Activated CD8-positive, alpha-beta memory T cell treated with anti-CD3 and anti-CD28 coated beads, Interleukin-2, amount 10 ng/mL, durations not matched to agents 7 days and 5 days (primary cell): ENCODE results near the gene TMEM204. TPM values are rescaled to one million over a fixed set of nuclear protein-coding genes. Genes with fewer than 3 reads are reported as not detected.

Experiments
- ATAC-seq: fragments of 150-1000 bp; cut with Tn5 transposase; one replicate; pipeline ENCODE4 v1.10.0; 2021; ENCODE audit warnings: moderate library complexity
- CTCF ChIA-PET: fragments of 350-600 bp; sonication (Branson Sonifier 250); formaldehyde crosslinking; loops from one replicate; lab custom pipeline; 2021; ENCODE audit warnings: antibody characterized with exemption; lab: Charles Lee
- DNase-seq: peaks from one replicate; pipeline ENCODE4 v3.0.0-alpha.2; 2020
- H3K27ac Mint-ChIP-seq: one replicate; pipeline ENCODE4 v1.8.0; 2021; ENCODE audit warnings: mild to moderate bottlenecking, mixed read lengths
- H3K27me3 Mint-ChIP-seq: one replicate; pipeline ENCODE4 v1.8.0; 2021; ENCODE audit warnings: mixed read lengths
- H3K36me3 Mint-ChIP-seq: one replicate; pipeline ENCODE4 v1.8.0; 2021; ENCODE audit warnings: mild to moderate bottlenecking, mixed read lengths
- H3K4me1 Mint-ChIP-seq: one replicate; pipeline ENCODE4 v1.8.0; 2021; ENCODE audit warnings: mixed read lengths
- H3K4me3 Mint-ChIP-seq: one replicate; pipeline ENCODE4 v1.8.0; 2021; ENCODE audit warnings: mild to moderate bottlenecking, moderate library complexity, mixed read lengths
- H3K9me3 Mint-ChIP-seq: one replicate; pipeline ENCODE4 v1.8.0; 2022; ENCODE audit warnings: low read depth, mixed read lengths
- total RNA-seq, 2 experiments: library from RNA; stranded (reverse); gene quantifications; one replicate each; pipeline ENCODE4 v1.2.3, GENCODE V29; 2021

The TMEM204 gene
- total RNA-seq, 2 experiments from 2014 or later, result 34.7 to 37.1 TPM

- DNase-seq, result no peak
- no peak for ATAC-seq
- CTCF ChIA-PET, result no interaction called here
- Mint-ChIP-seq H3K9me3 (no peaks in the 10 kb centered on the region), H3K4me3 (no peak overlapping the region), H3K27ac (no peak overlapping the region), H3K36me3 (peaks cover 31% of the 10 kb centered on the region), H3K27me3 (no peaks in the 10 kb centered on the region), H3K4me1 (peaks cover 8% of the 10 kb centered on the region)
These were observed 20.7 kb downstream of the TMEM204 start for GRCh38 chr16:1553946-1554825.

DNA sequence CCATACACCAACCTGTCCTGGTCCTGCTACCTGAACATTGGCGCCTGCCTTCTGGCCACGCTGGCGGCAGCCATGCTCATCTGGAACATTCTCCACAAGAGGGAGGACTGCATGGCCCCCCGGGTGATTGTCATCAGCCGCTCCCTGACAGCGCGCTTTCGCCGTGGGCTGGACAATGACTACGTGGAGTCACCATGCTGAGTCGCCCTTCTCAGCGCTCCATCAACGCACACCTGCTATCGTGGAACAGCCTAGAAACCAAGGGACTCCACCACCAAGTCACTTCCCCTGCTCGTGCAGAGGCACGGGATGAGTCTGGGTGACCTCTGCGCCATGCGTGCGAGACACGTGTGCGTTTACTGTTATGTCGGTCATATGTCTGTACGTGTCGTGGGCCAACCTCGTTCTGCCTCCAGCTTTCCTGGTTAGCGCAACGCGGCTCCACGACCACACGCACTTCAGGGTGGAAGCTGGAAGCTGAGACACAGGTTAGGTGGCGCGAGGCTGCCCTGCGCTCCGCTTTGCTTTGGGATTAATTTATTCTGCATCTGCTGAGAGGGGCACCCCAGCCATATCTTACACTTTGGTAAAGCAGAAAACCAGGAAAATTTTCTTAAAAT lies 21.5 kb downstream of the TMEM204 start:
- CTCF ChIA-PET, result no interaction called here
- no peak overlapping the region for H3K4me3 Mint-ChIP-seq
- DNase-seq, result no peak
- H3K27me3 Mint-ChIP-seq, result no peaks in the 10 kb centered on the region
- no peak overlapping the region for H3K27ac Mint-ChIP-seq
- no peaks in the 10 kb centered on the region for H3K9me3 Mint-ChIP-seq
- H3K4me1 Mint-ChIP-seq, result peaks cover 14% of the 10 kb centered on the region
- ATAC-seq, result no peak
- H3K36me3 Mint-ChIP-seq, result peaks cover 31% of the 10 kb centered on the region

- peaks cover 29% of the 10 kb centered on the region for H3K36me3 Mint-ChIP-seq
- CTCF ChIA-PET, result no interaction called here
- no peak for ATAC-seq
These were observed 22.8 kb downstream of the TMEM204 start for GRCh38 chr16:1556254-1556653.

GRCh38 chr16:1557074-1557473 lies 23.6 kb downstream of the TMEM204 start:
- no peaks in the 10 kb centered on the region for H3K9me3 Mint-ChIP-seq
- DNase-seq, result no peak
- H3K36me3 Mint-ChIP-seq, result peaks cover 29% of the 10 kb centered on the region
- no peak overlapping the region for H3K4me3 Mint-ChIP-seq
- no peak overlapping the region for H3K27ac Mint-ChIP-seq
- ATAC-seq, result no peak
- H3K4me1 Mint-ChIP-seq, result peaks cover 18% of the 10 kb centered on the region
- no peaks in the 10 kb centered on the region for H3K27me3 Mint-ChIP-seq
- CTCF ChIA-PET, result no interaction called here

More at GRCh38 chr16:1556254-1556653, 22.8 kb downstream of the TMEM204 start:
- no peak for DNase-seq
- no peak overlapping the region for H3K4me3 Mint-ChIP-seq
- H3K27ac Mint-ChIP-seq, result no peak overlapping the region
- peaks cover 18% of the 10 kb centered on the region for H3K4me1 Mint-ChIP-seq
- H3K9me3 Mint-ChIP-seq, result no peaks in the 10 kb centered on the region
- H3K27me3 Mint-ChIP-seq, result no peaks in the 10 kb centered on the region

DNA sequence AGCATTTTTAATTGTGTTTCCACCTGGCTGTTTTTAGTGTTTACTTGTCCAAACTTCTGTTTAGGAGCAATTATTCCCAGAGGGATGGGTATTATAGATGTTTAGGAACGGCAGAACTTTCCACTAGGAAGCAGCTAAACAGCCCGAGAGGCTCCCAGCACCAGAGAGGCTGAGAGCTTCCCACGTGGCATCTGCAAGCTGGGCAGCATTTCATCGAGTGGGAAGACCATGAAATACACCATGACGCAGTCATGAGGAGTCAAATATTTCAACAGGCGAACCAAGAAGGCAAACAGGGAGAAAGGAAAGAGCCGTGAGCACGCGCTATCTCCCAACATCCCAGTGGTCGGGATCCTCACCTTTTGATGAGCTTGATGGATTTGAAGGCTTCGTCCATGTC lies 24.1 kb downstream of the TMEM204 start:
- Mint-ChIP-seq H3K4me1 (peaks cover 18% of the 10 kb centered on the region), H3K27me3 (no peaks in the 10 kb centered on the region), H3K9me3 (no peaks in the 10 kb centered on the region), H3K4me3 (no peak overlapping the region), H3K27ac (peak overlapping the region; percentile 21), H3K36me3 (peaks cover 29% of the 10 kb centered on the region)
- CTCF ChIA-PET, result no interaction called here
- ATAC-seq, result no peak
- no peak for DNase-seq

GRCh38 chr16:1559446-1559975 lies 26.0 kb downstream of the TMEM204 start:
- Mint-ChIP-seq H3K27ac (peak overlapping the region; percentile 74), H3K4me1 (peaks cover 18% of the 10 kb centered on the region), H3K9me3 (no peaks in the 10 kb centered on the region), H3K36me3 (peaks cover 21% of the 10 kb centered on the region), H3K27me3 (no peaks in the 10 kb centered on the region), H3K4me3 (no peak overlapping the region)
- DNase-seq (peak; percentile 79), ATAC-seq (peak; percentile 92)
- CTCF ChIA-PET, result interaction anchor here (0.8 to 1.3 kb wide), 2 partner anchors 24 to 45 kb away, joined by 3 read pairs; no protein-coding TSS in a partner anchor

DNA sequence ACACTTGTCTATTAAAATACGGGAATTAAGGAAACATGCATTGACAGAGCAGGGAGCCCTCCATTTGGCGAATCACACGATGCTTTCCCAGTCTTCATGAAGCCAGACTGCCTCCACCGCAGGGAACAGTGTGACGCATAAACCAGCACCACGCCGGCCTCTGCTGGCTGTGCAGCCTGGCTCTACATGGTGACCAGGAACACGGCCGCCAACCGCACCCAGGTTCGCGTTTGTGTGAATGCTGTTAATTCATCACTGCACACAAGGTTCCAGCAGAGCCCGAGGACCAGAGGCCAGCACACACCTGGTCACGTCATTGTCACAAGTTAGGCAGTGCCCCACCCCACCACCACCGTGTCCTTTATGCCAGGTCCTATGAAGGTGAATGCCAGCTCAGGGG lies 26.7 kb downstream of the TMEM204 start:
- Mint-ChIP-seq H3K9me3 (no peaks in the 10 kb centered on the region), H3K4me3 (no peak overlapping the region), H3K27me3 (no peaks in the 10 kb centered on the region), H3K36me3 (peaks cover 15% of the 10 kb centered on the region), H3K4me1 (peaks cover 18% of the 10 kb centered on the region), H3K27ac (no peak overlapping the region)
- no peak for ATAC-seq
- no peak for DNase-seq
- CTCF ChIA-PET, result interaction anchor here (0.9 kb wide), 1 partner anchor 10 kb away, joined by 3 read pairs; no protein-coding TSS in a partner anchor

- Mint-ChIP-seq H3K4me3 (no peak overlapping the region), H3K36me3 (peaks cover 10% of the 10 kb centered on the region), H3K4me1 (peaks cover 18% of the 10 kb centered on the region), H3K9me3 (no peaks in the 10 kb centered on the region), H3K27me3 (no peaks in the 10 kb centered on the region), H3K27ac (peak overlapping the region; percentile 42)
- CTCF ChIA-PET, result interaction anchor here (0.9 kb wide), 1 partner anchor 9 kb away, joined by 3 read pairs; no protein-coding TSS in a partner anchor
- ATAC-seq (no peak), DNase-seq (no peak)
These were observed 27.4 kb downstream of the TMEM204 start for GRCh38 chr16:1560866-1561265.

GRCh38 chr16:1561266-1561665 lies 27.8 kb downstream of the TMEM204 start:
- Mint-ChIP-seq H3K27ac (no peak overlapping the region), H3K9me3 (no peaks in the 10 kb centered on the region), H3K27me3 (no peaks in the 10 kb centered on the region), H3K4me1 (peaks cover 18% of the 10 kb centered on the region), H3K36me3 (peaks cover 7% of the 10 kb centered on the region), H3K4me3 (no peak overlapping the region)
- ATAC-seq (no peak), DNase-seq (no peak)
- CTCF ChIA-PET, result interaction anchor here (0.9 kb wide), 1 partner anchor 8 kb away, joined by 3 read pairs; no protein-coding TSS in a partner anchor

DNA sequence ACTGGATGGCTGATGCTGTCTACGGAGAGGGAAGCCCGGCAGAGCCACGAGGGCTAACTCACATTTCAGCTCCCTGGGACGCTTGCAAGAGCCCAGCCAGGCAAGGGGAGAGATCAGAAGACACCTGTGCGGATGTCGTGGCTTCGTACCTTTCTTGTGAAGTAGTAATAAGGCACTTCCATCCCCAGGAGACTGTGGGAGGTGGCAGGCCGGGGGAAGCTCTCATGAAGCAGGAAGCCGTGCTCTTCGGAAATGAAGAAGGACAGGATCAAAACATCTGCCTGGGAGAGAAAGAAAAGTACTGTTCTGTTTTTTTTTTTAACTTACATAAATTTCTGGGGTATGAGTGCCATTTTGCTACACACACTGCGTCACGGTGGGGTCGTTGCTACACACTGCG lies 28.4 kb downstream of the TMEM204 start:
- H3K9me3 Mint-ChIP-seq, result no peaks in the 10 kb centered on the region
- ATAC-seq (no peak), DNase-seq (no peak)
- CTCF ChIA-PET, result no interaction called here
- H3K4me3 Mint-ChIP-seq, result no peak overlapping the region
- H3K4me1 Mint-ChIP-seq, result peaks cover 18% of the 10 kb centered on the region
- H3K36me3 Mint-ChIP-seq, result peaks cover 5% of the 10 kb centered on the region
- H3K27me3 Mint-ChIP-seq, result no peaks in the 10 kb centered on the region
- no peak overlapping the region for H3K27ac Mint-ChIP-seq

- Mint-ChIP-seq H3K4me1 (peaks cover 15% of the 10 kb centered on the region), H3K36me3 (peaks cover 3% of the 10 kb centered on the region)
These were observed 30.3 kb downstream of the TMEM204 start for GRCh38 chr16:1563786-1564185.

GRCh38 chr16:1564325-1564724 lies 30.9 kb downstream of the TMEM204 start:
- no peak overlapping the region for H3K27ac Mint-ChIP-seq
- H3K27me3 Mint-ChIP-seq, result no peaks in the 10 kb centered on the region
- peaks cover 3% of the 10 kb centered on the region for H3K36me3 Mint-ChIP-seq
- H3K9me3 Mint-ChIP-seq, result no peaks in the 10 kb centered on the region
- no peak for ATAC-seq
- peaks cover 9% of the 10 kb centered on the region for H3K4me1 Mint-ChIP-seq
- CTCF ChIA-PET, result no interaction called here
- H3K4me3 Mint-ChIP-seq, result no peak overlapping the region
- no peak for DNase-seq

More at GRCh38 chr16:1563786-1564185, 30.3 kb downstream of the TMEM204 start:
- no peak overlapping the region for H3K4me3 Mint-ChIP-seq
- DNase-seq, result no peak
- no peak overlapping the region for H3K27ac Mint-ChIP-seq
- no peaks in the 10 kb centered on the region for H3K9me3 Mint-ChIP-seq
- CTCF ChIA-PET, result no interaction called here
- H3K27me3 Mint-ChIP-seq, result no peaks in the 10 kb centered on the region
- ATAC-seq, result no peak

GRCh38 chr16:1565083-1565805 lies 31.8 kb downstream of the TMEM204 start:
- Mint-ChIP-seq H3K4me3 (no peak overlapping the region), H3K9me3 (no peaks in the 10 kb centered on the region), H3K27ac (no peak overlapping the region), H3K27me3 (no peaks in the 10 kb centered on the region), H3K36me3 (no peaks in the 10 kb centered on the region), H3K4me1 (peaks cover 8% of the 10 kb centered on the region)
- CTCF ChIA-PET, result no interaction called here
- no peak for ATAC-seq
- DNase-seq, result no peak
